RPMI7951 (cell line): ENCODE measurements around the gene KLRC2. TPM values are rescaled to one million over a fixed set of nuclear protein-coding genes. Genes with fewer than 3 reads are reported as not detected.
A peak's percentile ranks its signal among the peaks of the same experiment; 100 is the strongest.
"Not testable (repeated sequence)": the region's sequence is repeated elsewhere in the genome, so short reads cannot be mapped to it uniquely, and the experiment has no call there.

Experiments
- DNase-seq: peaks from one replicate; pipeline ENCODE4 v3.0.0-alpha.2; 2012; ENCODE audit warnings: low read depth
- total RNA-seq: library from RNA; depleted of rRNA; stranded (reverse); fragments of >200 nt; shearing (Covaris generic); gene quantifications from 2 replicates; pipeline ENCODE4 v1.2.3, GENCODE V29; 2014; rRNA removed

The KLRC2 gene
- total RNA-seq, result 10.5 and 17.4 TPM in 2 replicates

GRCh38 chr12:10435816-10436215 lies at the start of gene KLRC2:
KLRC2 (minus strand) TSS chr12:10436010; CDS start chr12:10435986, 24 bp downstream.
- DNase-seq, result peak; percentile 86

GRCh38 chr12:10481901-10482300 lies 46.1 kb upstream of the KLRC2 start:
- DNase-seq, result not testable (repeated sequence)

GRCh38 chr12:10472808-10473207 lies 37.0 kb upstream of the KLRC2 start:
- DNase-seq, result not testable (repeated sequence)

GRCh38 chr12:10469701-10470100 lies 33.9 kb upstream of the KLRC2 start:
- no peak for DNase-seq

- DNase-seq, result no peak
Observed at GRCh38 chr12:10466311-10466710, 30.5 kb upstream of the KLRC2 start.

GRCh38 chr12:10457760-10458159 lies 21.9 kb upstream of the KLRC2 start:
- DNase-seq, result no peak

GRCh38 chr12:10456856-10457255 lies 21.0 kb upstream of the KLRC2 start:
- no peak for DNase-seq

GRCh38 chr12:10455766-10456165 lies 20.0 kb upstream of the KLRC2 start:
- no peak for DNase-seq

- no peak for DNase-seq
Observed at GRCh38 chr12:10454531-10454930, 18.7 kb upstream of the KLRC2 start.

GRCh38 chr12:10453156-10453555 lies 17.3 kb upstream of the KLRC2 start, which contains the start of gene KLRC1:
KLRC1 (minus strand) TSS chr12:10453377; CDS start chr12:10451156, 2,221 bp downstream.
- DNase-seq, result no peak

- no peak for DNase-seq
Observed at GRCh38 chr12:10448236-10448635, 12.4 kb upstream of the KLRC2 start.

- DNase-seq, result peak; percentile 60
Observed at GRCh38 chr12:10446052-10446451, 10.2 kb upstream of the KLRC2 start.

- not testable (repeated sequence) for DNase-seq
Observed at GRCh38 chr12:10441144-10441543, 5.3 kb upstream of the KLRC2 start.

GRCh38 chr12:10439608-10440274 lies 3.9 kb upstream of the KLRC2 start:
- DNase-seq, result peak; percentile 12

GRCh38 chr12:10437601-10438000 lies 1.8 kb upstream of the KLRC2 start:
- DNase-seq, result not testable (repeated sequence)

GRCh38 chr12:10430623-10431022 lies 5.2 kb downstream of the KLRC2 start:
- peak; percentile 72 for DNase-seq

GRCh38 chr12:10425938-10426337 lies 9.9 kb downstream of the KLRC2 start:
- DNase-seq, result not testable (repeated sequence)

- not testable (repeated sequence) for DNase-seq
Observed at GRCh38 chr12:10424260-10424899, 11.4 kb downstream of the KLRC2 start.

GRCh38 chr12:10422159-10422558 lies 13.7 kb downstream of the KLRC2 start:
- not testable (repeated sequence) for DNase-seq

- DNase-seq, result peak; percentile 60
Observed at GRCh38 chr12:10420334-10420733, 15.5 kb downstream of the KLRC2 start, which contains the start of gene KLRC3. KLRC3 (minus strand) TSS chr12:10420595; CDS start chr12:10420550, 45 bp downstream.

GRCh38 chr12:10409392-10409791 lies 26.4 kb downstream of the KLRC2 start, which contains the start of gene KLRC4:
KLRC4 (minus strand) TSS chr12:10409757; CDS start chr12:10409575, 182 bp downstream.
- DNase-seq, result peak; percentile 50

GRCh38 chr12:10408842-10409241 lies 27.0 kb downstream of the KLRC2 start:
- no peak for DNase-seq

- DNase-seq, result no peak
Observed at GRCh38 chr12:10406725-10407124, 29.1 kb downstream of the KLRC2 start.
